PC-3 (cell line): Measurements from ENCODE around the gene ELANE. TPM values are rescaled to one million over a fixed set of nuclear protein-coding genes. Genes with fewer than 3 reads are reported as not detected.
"Not testable (repeated sequence)": the region's sequence is repeated elsewhere in the genome, so short reads cannot be mapped to it uniquely, and the experiment has no call there.

Source experiments
- ATAC-seq: fragments of 200-7000 bp; cut with Tn5 transposase; 2 replicates; pipeline ENCODE4 v1.9.1; 2020; ENCODE audit warnings: mild to moderate bottlenecking, moderate library complexity
- BruUV-seq: library from RNA; stranded (reverse); fragments of 400-500 nt; replicated peaks from 2 replicates; lab custom pipeline; 2021; lab: Mats Ljungman, UMichigan
- CTCF ChIA-PET: fragments of 300-600 bp; sonication (Branson Sonifier 250); formaldehyde crosslinking; loops from one replicate; lab custom pipeline; 2022; ENCODE audit warnings: antibody characterized with exemption; lab: Charles Lee
- POLR2A ChIA-PET: fragments of 300-600 bp; sonication (Branson Sonifier 250); formaldehyde crosslinking; loops from one replicate; lab custom pipeline; 2022; ENCODE audit warnings: antibody characterized with exemption; ENCODE audit not compliant: unreplicated experiment; lab: Charles Lee
- DNase-seq: peaks from one replicate; pipeline ENCODE4 v3.0.0-alpha.2; 2015
- H2AFZ ChIP-seq: fragments of 300-600 bp; sonication (generic); 2 replicates; pipeline ENCODE4 v1.6.0; 2016; ENCODE audit warnings: antibody characterized with exemption, low read length
- H3F3A ChIP-seq: fragments of 300-600 bp; sonication (generic); one replicate; pipeline ENCODE4 v1.6.0; 2017; ENCODE audit warnings: antibody characterized with exemption, low read length, control low read depth, mild to moderate bottlenecking; ENCODE audit not compliant: unreplicated experiment
- H3K27ac ChIP-seq: fragments of 300-600 bp; sonication (generic); 2 replicates; pipeline ENCODE4 v1.5.1; 2016; ENCODE audit warnings: mild to moderate bottlenecking, low read length
- H3K27me3 ChIP-seq: fragments of 300-600 bp; sonication (generic); 2 replicates; pipeline ENCODE4 v1.6.1; 2016; ENCODE audit warnings: low read length, mixed read lengths
- H3K36me3 ChIP-seq: fragments of 300-600 bp; sonication (generic); 2 replicates; pipeline ENCODE4 v1.6.1; 2016; ENCODE audit warnings: low read depth, mixed run types, low read length, mixed read lengths
- H3K4me1 ChIP-seq: fragments of 300-600 bp; sonication (generic); 2 replicates; pipeline ENCODE4 v1.5.1; 2016; ENCODE audit warnings: low read length; ENCODE audit not compliant: insufficient read depth
- H3K4me2 ChIP-seq: fragments of 300-600 bp; sonication (generic); 2 replicates; pipeline ENCODE4 v1.6.0; 2016; ENCODE audit warnings: low read length
- H3K4me3 ChIP-seq: fragments of 300-600 bp; sonication (generic); 2 replicates; pipeline ENCODE4 v1.5.1; 2016; ENCODE audit warnings: mild to moderate bottlenecking, low read length, mixed read lengths
- H3K79me2 ChIP-seq: fragments of 300-600 bp; sonication (generic); 2 replicates; pipeline ENCODE4 v1.6.1; 2017; ENCODE audit warnings: low read length, mixed read lengths
- H3K9ac ChIP-seq: fragments of 300-600 bp; sonication (generic); 2 replicates; pipeline ENCODE4 v1.6.0; 2016; ENCODE audit warnings: mild to moderate bottlenecking, low read length
- H3K9me2 ChIP-seq: fragments of 300-600 bp; sonication (generic); replicated peaks from 2 replicates; pipeline ENCODE4 v1.6.1; 2016; ENCODE audit warnings: mixed run types, low read length, mixed read lengths
- H3K9me3 ChIP-seq: fragments of 300-600 bp; sonication (generic); 2 replicates; pipeline ENCODE4 v1.6.1; 2016; ENCODE audit warnings: low read length, mixed read lengths
- H4K20me1 ChIP-seq: fragments of 300-600 bp; sonication (generic); 2 replicates; pipeline ENCODE4 v1.6.1; 2016; ENCODE audit warnings: low read length, mixed read lengths
- EZH2 ChIP-seq: fragments of 300-600 bp; sonication (generic); IDR thresholded peaks from one replicate; pipeline ENCODE4 v1.6.1; 2017; ENCODE audit warnings: antibody characterized with exemption, mild to moderate bottlenecking, low read length; ENCODE audit not compliant: unreplicated experiment
- EZH2phosphoT487 ChIP-seq: fragments of 300-600 bp; sonication (generic); IDR thresholded peaks from 2 replicates; pipeline ENCODE4 v1.6.1; 2018; ENCODE audit warnings: mild to moderate bottlenecking, antibody characterized with exemption, low read length, borderline replicate concordance
- intact Hi-C: fragments of 100-400 bp; cut with micrococcal nuclease; formaldehyde crosslinking; loops from 2 replicates; pipeline ENCODE4 v1.9.0; 2023
- total RNA-seq: library from RNA; depleted of rRNA; stranded (reverse); fragments of >200 nt; gene quantifications from 2 replicates; pipeline ENCODE4 v1.2.3, GENCODE V29; 2014
- TF ChIP-seq, protein P1 (sequence below): fragments of 300-600 bp; sonication (generic); conservative IDR thresholded peaks from 2 replicates; pipeline ENCODE4 v1.5.1; 2017; ENCODE audit warnings: antibody characterized with exemption, low read depth, mild to moderate bottlenecking, low read length

The ELANE gene
- total RNA-seq, 1 experiment from 2014 or later, result not detected

DNA sequence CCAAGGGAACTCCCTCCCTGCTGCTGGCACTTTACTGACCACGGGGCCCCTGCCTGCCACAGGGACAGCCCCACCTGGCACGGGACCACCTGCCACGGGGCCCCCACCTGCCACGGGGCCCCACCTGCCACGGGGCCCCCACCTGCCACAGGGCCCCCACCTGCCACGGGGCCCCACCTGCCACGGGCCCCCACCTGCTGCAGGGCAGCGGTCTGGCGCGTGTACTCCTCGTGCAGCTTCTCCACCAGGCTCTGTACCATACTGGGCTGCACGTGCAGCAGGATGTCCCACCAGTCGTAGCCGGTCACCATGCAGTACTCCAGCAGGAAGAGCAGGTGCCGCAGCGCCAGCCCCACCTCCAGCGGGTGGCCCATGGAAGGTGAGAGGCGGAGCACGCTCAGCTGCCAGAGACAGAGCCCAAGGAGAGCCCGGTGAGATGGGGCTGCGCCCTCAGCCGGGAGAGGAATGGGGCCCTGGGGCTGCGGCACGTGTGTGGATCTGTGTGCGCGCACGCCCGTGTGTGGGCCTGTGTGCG lies 24.7 kb downstream of the ELANE start:
- no peak for DNase-seq
- no peak for ATAC-seq
- peaks cover 5% of the 10 kb centered on the region; the same call in 1 of the 2 replicates for H3K36me3 ChIP-seq
- H3F3A ChIP-seq, result no peaks in the 10 kb centered on the region
- H4K20me1 ChIP-seq, result no peaks in the 10 kb centered on the region
- ChIA-PET CTCF (no interaction called here), POLR2A (no interaction called here)
- H3K4me1 ChIP-seq, result no peaks in the 10 kb centered on the region
- H3K9me2 ChIP-seq, result no peaks in the 10 kb centered on the region
- no peaks in the 10 kb centered on the region for H3K79me2 ChIP-seq
- no TSS peak for BruUV-seq
- intact Hi-C loops, result no loop called here
- TF ChIP-seq EZH2phosphoT487 (no peak), EZH2 (no peak)
- TF ChIP-seq, protein P1, sequence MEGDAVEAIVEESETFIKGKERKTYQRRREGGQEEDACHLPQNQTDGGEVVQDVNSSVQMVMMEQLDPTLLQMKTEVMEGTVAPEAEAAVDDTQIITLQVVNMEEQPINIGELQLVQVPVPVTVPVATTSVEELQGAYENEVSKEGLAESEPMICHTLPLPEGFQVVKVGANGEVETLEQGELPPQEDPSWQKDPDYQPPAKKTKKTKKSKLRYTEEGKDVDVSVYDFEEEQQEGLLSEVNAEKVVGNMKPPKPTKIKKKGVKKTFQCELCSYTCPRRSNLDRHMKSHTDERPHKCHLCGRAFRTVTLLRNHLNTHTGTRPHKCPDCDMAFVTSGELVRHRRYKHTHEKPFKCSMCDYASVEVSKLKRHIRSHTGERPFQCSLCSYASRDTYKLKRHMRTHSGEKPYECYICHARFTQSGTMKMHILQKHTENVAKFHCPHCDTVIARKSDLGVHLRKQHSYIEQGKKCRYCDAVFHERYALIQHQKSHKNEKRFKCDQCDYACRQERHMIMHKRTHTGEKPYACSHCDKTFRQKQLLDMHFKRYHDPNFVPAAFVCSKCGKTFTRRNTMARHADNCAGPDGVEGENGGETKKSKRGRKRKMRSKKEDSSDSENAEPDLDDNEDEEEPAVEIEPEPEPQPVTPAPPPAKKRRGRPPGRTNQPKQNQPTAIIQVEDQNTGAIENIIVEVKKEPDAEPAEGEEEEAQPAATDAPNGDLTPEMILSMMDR, result no peak
- H2AFZ ChIP-seq, result no peak overlapping the region
- H3K4me2 ChIP-seq, result no peak overlapping the region
- no peak overlapping the region for H3K4me3 ChIP-seq
- H3K9me3 ChIP-seq, result no peaks in the 10 kb centered on the region
- no peak overlapping the region for H3K9ac ChIP-seq
- H3K27me3 ChIP-seq, result no peaks in the 10 kb centered on the region
- H3K27ac ChIP-seq, result no peak overlapping the region

DNA sequence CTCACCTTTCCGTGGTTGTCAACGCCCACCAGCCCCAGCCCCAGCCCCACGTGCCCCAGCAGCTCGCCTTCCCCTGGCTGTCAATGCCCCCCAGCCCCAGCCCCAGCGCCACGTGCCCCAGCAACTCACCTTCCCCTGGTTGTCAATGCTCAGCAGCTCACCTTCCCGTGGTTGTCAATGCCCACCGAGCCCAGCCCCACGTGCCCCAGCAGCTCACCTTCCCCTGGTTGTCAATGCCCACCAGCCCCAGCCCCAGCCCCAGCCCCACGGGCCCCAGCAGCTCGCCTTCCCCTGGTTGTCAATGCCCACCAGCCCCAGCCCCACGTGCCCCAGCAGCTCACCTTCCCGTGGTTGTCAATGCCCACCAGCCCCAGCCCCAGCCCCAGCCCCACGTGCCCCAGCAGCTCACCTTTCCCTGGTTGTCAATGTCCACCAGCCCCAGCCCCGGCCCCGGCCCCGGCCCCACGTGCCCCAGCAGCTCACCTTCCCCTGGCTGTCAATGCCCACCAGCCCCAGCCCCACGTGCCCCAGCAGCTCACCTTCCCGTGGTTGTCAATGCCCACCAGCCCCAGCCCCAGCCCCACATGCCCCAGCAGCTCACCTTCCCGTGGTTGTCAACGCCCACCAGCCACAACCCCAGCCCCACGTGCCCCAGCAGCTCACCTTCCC lies 26.0 kb downstream of the ELANE start:
- H3K4me1 ChIP-seq, H3K27ac ChIP-seq, H3K9me2 ChIP-seq, H3K27me3 ChIP-seq, H3K9me3 ChIP-seq, H4K20me1 ChIP-seq, H3K4me2 ChIP-seq, POLR2A ChIA-PET, H3K36me3 ChIP-seq, BruUV-seq, ATAC-seq, H3K4me3 ChIP-seq, DNase-seq, H3F3A ChIP-seq, H2AFZ ChIP-seq, H3K79me2 ChIP-seq, intact Hi-C loops, H3K9ac ChIP-seq: not testable (repeated sequence)
- CTCF ChIA-PET, result interaction anchor here (0.6 kb wide), 1 partner anchor 46 kb away, joined by 4 read pairs; no protein-coding TSS in a partner anchor

DNA sequence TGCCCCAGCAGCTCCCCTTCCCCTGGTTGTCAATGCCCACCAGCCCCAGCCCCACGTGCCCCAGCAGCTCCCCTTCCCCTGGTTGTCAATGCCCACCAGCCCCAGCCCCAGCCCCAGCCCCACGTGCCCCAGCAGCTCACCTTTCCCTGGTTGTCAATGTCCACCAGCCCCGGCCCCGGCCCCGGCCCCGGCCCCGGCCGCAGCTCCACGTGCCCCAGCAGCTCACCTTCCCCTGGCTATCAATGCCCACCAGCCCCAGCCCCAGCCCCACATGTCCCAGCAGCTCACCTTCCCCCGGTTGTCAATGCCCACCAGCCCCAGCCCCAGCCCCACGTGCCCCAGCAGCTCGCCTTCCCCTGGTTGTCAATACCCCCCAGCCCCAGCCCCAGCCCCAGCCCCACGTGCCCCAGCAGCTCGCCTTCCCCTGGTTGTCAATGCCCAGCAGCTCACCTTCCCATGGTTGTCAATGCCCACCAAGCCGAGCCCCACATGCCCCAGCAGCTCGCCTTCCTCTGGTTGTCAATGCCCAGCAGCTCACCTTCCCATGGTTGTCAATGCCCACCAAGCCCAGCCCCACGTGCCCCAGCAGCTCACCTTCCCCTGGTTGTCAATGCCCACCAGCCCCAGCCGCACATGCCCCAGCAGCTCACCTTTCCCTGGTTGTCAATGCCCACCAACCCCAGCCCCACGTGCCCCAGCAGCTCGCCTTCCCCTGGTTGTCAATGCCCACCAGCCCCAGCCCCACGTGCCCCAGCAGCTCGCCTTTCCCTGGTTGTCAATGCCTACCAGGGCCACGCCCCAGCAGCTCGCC lies 26.9 kb downstream of the ELANE start:
- H3K27ac ChIP-seq, H3K36me3 ChIP-seq, ATAC-seq, H3K9me2 ChIP-seq, H3K4me3 ChIP-seq, H2AFZ ChIP-seq, intact Hi-C loops, H3K79me2 ChIP-seq, H4K20me1 ChIP-seq, H3K9ac ChIP-seq, H3K9me3 ChIP-seq, H3K4me2 ChIP-seq, H3K27me3 ChIP-seq, DNase-seq, H3F3A ChIP-seq, H3K4me1 ChIP-seq, POLR2A ChIA-PET, BruUV-seq: not testable (repeated sequence)
- CTCF ChIA-PET, result interaction anchor here (0.6 kb wide), 1 partner anchor 45 kb away, joined by 4 read pairs; no protein-coding TSS in a partner anchor
